Vagina (tissue), 2 donors: ENCODE measurements around the gene PPP3CA.

ENCODE experiments used
- POLR2A ChIP-seq, 2 donors: fragments of 450-650 bp; IDR thresholded peaks; one replicate each; pipeline ENCODE4 v1.6.1; 2017; ENCODE audit warnings: antibody characterized with exemption in 2 of 2, mild to moderate bottlenecking in 2 of 2, moderate library complexity in 2 of 2
- POLR2AphosphoS5 ChIP-seq, 2 donors: sonication (generic); formaldehyde crosslinking; IDR thresholded peaks; one replicate each; pipeline ENCODE4 v1.9.0; 2017; ENCODE audit warnings: antibody characterized with exemption in 2 of 2, mild to moderate bottlenecking in 2 of 2, low read depth in 1 of 2; ENCODE audit not compliant: insufficient read depth in 1 of 2
- TF ChIP-seq, protein P1 (sequence below), 3 experiments: fragments of 450-650 bp in 2 of 3; fragments of 200-600 bp in 1 of 3; sonication (generic) in 1 of 3; IDR thresholded peaks; one replicate each; pipeline ENCODE4 v1.5.1; 2017 to 2019; ENCODE audit warnings: antibody characterized with exemption in 3 of 3, mild to moderate bottlenecking in 2 of 3, moderate library complexity in 2 of 3

DNA sequence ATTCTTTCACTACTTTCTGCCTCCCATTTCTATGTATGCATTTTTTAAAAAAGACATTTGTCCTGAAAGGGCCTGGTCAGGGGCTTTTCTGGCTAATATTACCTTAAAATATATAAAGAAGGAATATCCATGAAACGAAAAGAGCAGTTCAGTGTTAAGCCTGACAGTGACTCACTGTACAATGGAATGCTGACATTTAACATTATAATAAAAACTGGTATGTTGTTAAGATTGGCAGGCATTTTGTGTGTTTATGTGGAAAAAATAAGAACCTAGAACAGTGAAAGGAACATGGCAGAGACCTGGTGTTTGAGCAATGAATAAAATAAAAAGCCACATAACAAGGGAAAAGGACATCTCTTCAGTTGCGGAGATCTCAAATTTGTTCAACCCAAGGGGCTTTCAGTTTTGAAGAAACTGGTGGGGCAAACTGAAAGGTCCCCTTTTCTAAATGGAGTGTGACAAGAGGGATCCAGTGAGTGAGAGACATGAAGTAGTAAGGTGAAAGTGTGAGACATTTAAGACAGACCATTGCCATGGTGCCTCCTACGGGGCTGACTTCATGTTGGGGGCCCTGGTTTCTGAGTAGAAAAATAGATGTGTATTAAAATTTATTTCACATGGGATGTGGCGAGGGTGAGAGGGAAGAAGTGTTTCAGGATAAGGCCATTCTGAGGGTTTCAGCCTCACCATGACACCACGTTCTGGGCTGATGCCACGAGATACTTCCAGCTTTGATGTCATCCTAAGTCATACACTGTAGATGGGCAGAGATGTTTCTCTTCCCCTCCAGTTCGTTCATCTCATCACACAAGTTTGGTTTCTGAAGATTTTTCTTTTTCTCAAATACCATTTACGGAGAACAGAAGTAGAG is 324.9 kb downstream of the PPP3CA start:
- TF ChIP-seq, protein P1, sequence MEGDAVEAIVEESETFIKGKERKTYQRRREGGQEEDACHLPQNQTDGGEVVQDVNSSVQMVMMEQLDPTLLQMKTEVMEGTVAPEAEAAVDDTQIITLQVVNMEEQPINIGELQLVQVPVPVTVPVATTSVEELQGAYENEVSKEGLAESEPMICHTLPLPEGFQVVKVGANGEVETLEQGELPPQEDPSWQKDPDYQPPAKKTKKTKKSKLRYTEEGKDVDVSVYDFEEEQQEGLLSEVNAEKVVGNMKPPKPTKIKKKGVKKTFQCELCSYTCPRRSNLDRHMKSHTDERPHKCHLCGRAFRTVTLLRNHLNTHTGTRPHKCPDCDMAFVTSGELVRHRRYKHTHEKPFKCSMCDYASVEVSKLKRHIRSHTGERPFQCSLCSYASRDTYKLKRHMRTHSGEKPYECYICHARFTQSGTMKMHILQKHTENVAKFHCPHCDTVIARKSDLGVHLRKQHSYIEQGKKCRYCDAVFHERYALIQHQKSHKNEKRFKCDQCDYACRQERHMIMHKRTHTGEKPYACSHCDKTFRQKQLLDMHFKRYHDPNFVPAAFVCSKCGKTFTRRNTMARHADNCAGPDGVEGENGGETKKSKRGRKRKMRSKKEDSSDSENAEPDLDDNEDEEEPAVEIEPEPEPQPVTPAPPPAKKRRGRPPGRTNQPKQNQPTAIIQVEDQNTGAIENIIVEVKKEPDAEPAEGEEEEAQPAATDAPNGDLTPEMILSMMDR (IDR thresholded peaks at IDR 0.05): no peak
- TF ChIP-seq POLR2A (IDR thresholded peaks at IDR 0.05) (no peak), POLR2AphosphoS5 (IDR thresholded peaks at IDR 0.05; ENCODE audit: insufficient read depth in 1 of 2, low read depth in 1 of 2) (no peak)
